Measurements from ENCODE around the gene ARRB2.

DNA sequence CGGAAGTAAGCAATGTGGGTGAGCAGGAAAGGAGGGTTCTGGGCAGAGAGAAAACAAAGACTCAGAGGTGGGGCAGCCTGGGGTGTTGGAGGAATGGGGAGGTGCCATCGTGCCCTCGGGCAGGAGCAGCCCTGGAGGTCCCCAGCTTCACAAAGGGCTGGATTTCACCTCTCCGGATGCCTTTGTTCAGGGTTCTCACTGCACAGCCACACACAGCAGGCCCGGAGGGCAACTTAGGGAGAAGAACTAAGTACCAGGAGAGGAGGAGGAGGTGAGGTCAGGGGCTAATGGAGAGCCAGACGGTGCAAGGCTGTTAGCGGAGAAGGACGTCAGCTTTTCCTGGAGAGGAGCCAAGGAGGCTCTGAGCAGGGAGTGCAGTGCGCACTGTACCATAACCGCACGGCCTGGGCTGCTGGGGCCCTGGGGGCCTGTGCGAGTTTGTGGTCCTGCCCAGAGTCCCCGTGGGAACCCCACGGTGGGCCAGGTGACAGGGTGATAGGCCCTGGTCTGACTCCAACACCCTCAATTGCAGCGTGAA, 9.3 kb downstream of the ARRB2 start:
- no peak for TF ChIP-seq POLR2A (IDR thresholded peaks at IDR 0.05)
- TF ChIP-seq, protein P1, sequence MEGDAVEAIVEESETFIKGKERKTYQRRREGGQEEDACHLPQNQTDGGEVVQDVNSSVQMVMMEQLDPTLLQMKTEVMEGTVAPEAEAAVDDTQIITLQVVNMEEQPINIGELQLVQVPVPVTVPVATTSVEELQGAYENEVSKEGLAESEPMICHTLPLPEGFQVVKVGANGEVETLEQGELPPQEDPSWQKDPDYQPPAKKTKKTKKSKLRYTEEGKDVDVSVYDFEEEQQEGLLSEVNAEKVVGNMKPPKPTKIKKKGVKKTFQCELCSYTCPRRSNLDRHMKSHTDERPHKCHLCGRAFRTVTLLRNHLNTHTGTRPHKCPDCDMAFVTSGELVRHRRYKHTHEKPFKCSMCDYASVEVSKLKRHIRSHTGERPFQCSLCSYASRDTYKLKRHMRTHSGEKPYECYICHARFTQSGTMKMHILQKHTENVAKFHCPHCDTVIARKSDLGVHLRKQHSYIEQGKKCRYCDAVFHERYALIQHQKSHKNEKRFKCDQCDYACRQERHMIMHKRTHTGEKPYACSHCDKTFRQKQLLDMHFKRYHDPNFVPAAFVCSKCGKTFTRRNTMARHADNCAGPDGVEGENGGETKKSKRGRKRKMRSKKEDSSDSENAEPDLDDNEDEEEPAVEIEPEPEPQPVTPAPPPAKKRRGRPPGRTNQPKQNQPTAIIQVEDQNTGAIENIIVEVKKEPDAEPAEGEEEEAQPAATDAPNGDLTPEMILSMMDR (IDR thresholded peaks at IDR 0.05): no peak
